ENCODE results near the gene COMT.

DNA sequence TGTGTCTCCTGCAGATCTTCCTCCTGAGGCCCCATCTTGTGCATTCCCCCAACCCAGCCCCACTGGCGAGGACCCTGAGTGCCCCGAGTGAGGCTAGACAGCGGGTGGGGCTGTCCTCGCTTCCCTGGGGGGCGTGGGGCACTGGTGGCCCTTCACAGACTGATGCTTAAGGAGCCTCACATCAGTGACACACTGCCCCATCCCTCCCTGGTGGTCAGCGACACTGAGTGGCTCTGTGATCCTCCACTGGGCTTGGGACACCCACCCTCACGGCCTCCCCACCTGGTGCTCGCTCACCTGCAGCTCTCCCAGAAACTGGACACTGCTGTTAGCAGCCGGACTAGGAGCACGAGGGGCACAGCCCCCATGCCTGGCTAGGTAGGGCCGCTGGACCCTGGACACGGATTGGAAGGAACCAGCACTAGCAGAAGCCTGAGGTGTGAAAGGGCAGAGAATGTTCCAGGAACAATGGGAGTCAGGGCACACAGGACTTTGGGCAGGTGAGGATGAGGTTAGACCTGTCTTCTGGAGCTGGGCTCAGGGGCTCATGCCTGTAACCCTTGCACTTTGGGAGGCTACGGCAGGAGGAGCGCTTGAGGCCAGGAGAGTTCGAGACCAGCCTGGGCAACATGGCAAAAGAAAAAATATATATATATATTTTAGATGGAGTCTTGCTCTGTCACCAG is 23.3 kb downstream of the COMT start:
- TF ChIP-seq, protein P1, sequence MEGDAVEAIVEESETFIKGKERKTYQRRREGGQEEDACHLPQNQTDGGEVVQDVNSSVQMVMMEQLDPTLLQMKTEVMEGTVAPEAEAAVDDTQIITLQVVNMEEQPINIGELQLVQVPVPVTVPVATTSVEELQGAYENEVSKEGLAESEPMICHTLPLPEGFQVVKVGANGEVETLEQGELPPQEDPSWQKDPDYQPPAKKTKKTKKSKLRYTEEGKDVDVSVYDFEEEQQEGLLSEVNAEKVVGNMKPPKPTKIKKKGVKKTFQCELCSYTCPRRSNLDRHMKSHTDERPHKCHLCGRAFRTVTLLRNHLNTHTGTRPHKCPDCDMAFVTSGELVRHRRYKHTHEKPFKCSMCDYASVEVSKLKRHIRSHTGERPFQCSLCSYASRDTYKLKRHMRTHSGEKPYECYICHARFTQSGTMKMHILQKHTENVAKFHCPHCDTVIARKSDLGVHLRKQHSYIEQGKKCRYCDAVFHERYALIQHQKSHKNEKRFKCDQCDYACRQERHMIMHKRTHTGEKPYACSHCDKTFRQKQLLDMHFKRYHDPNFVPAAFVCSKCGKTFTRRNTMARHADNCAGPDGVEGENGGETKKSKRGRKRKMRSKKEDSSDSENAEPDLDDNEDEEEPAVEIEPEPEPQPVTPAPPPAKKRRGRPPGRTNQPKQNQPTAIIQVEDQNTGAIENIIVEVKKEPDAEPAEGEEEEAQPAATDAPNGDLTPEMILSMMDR (conservative IDR thresholded peaks at IDR 0.05; ENCODE audit: low read length), result no peak
- TF ChIP-seq EZH2phosphoT487 (IDR thresholded peaks at IDR 0.05; ENCODE audit: borderline replicate concordance), result no peak

All from Loucy (cell line).